A549 (cell line): Measurements from ENCODE around the gene PDZD2. TPM values are rescaled to one million over a fixed set of nuclear protein-coding genes. Genes with fewer than 3 reads are reported as not detected.

Experiments used
- ATAC-seq, 2 experiments: fragments of 200-7000 bp in 1 of 2; fragments of >200 bp in 1 of 2; cut with Nextera tagmentation in 1 of 2; cut with Tn5 transposase in 1 of 2; 3 replicates each; pipeline versions ENCODE4 v1.8.0 to v1.9.1; 2018 to 2020; ENCODE audit warnings: mild to moderate bottlenecking in 1 of 2, moderate library complexity in 1 of 2
- CTCF ChIA-PET: fragments of 300-600 bp; sonication (Branson Sonifier 250); formaldehyde crosslinking; extraction: SDS; loops from one replicate; lab custom pipeline; 2021; ENCODE audit warnings: antibody characterized with exemption, inconsistent platforms; lab: Yijun Ruan, JAX
- POLR2A ChIA-PET: fragments of 350-600 bp; formaldehyde crosslinking; extraction: SDS; loops from one replicate; lab custom pipeline; 2021; ENCODE audit warnings: antibody characterized with exemption, inconsistent platforms; lab: Yijun Ruan, JAX
- DNase-seq, 2 experiments: peaks; one replicate each; pipeline versions ENCODE4 v3.0.0 to v3.0.0-alpha.2; 2011 to 2016; ENCODE audit warnings: low read depth in 1 of 2, low spot score in 1 of 2
- FAIRE-seq: peaks from 2 replicates; lab custom pipeline; 2011; peaks lifted over from hg19 to GRCh38; lab: Jason Lieb, UNC
- H3K27ac ChIP-seq, 2 experiments: fragments of >200 bp; sonication (Bioruptor Twin); formaldehyde crosslinking; 3 replicates each; pipeline ENCODE4 v1.5.1; 2016 to 2017
- H3K4me1 ChIP-seq: fragments of >200 bp; sonication (Bioruptor Twin); formaldehyde crosslinking; 3 replicates; pipeline ENCODE4 v1.6.1; 2016
- H3K4me2 ChIP-seq: fragments of >200 bp; sonication (Bioruptor Twin); formaldehyde crosslinking; 3 replicates; pipeline ENCODE4 v1.6.1; 2016
- H3K4me3 ChIP-seq: fragments of >200 bp; sonication (Bioruptor Twin); formaldehyde crosslinking; 3 replicates; pipeline ENCODE4 v1.5.1; 2016
- H3K9me3 ChIP-seq: fragments of >200 bp; sonication (Bioruptor Twin); formaldehyde crosslinking; 3 replicates; pipeline ENCODE4 v1.6.1; 2016
- CEBPB ChIP-seq, 2 experiments: fragments of >200 bp in 1 of 2; sonication (Bioruptor Twin) in 1 of 2; formaldehyde crosslinking in 1 of 2; IDR thresholded peaks; 2 replicates each; pipeline ENCODE4 v1.6.1; 2012 to 2016
- CHD2 ChIP-seq: fragments of 150-350 bp; IDR thresholded peaks from 2 replicates; pipeline ENCODE4 v1.6.1; 2014; ENCODE audit warnings: low read length; ENCODE audit not compliant: partially characterized antibody
- EHF ChIP-seq: fragments of 250-450 bp; sonication (Bioruptor Pico); IDR thresholded peaks from 2 replicates; pipeline ENCODE4 v1.5.0; 2020; ENCODE audit warnings: mild to moderate bottlenecking
- FOSB ChIP-seq: fragments of 250-450 bp; sonication (Bioruptor Pico); IDR thresholded peaks from 2 replicates; pipeline ENCODE4 v1.5.0; 2020; ENCODE audit warnings: mild to moderate bottlenecking, moderate library complexity
- GATA3 ChIP-seq: IDR thresholded peaks from 2 replicates; pipeline ENCODE4 v1.6.1; 2012; ENCODE audit warnings: borderline replicate concordance
- HOXA7 ChIP-seq: fragments of 250-450 bp; sonication (Bioruptor Pico); IDR thresholded peaks from 2 replicates; pipeline ENCODE4 v1.5.0; 2020; ENCODE audit warnings: mild to moderate bottlenecking, moderate library complexity
- KDM5A ChIP-seq: fragments of 200-600 bp; sonication (generic); IDR thresholded peaks from 2 replicates; pipeline ENCODE4 v1.6.1; 2016; ENCODE audit warnings: antibody characterized with exemption, mild to moderate bottlenecking
- MAZ ChIP-seq: fragments of 150-350 bp; IDR thresholded peaks from 2 replicates; pipeline ENCODE4 v1.6.1; 2014; ENCODE audit warnings: antibody characterized with exemption, low read depth, low read length, borderline replicate concordance
- NPAS2 ChIP-seq: fragments of 250-450 bp; sonication (Bioruptor Pico); IDR thresholded peaks from 2 replicates; pipeline ENCODE4 v1.8.0; 2022; ENCODE audit warnings: mild to moderate bottlenecking, moderate library complexity, borderline replicate concordance
- PHF8 ChIP-seq: fragments of 200-600 bp; sonication (generic); IDR thresholded peaks from 2 replicates; pipeline ENCODE4 v1.6.1; 2016; ENCODE audit warnings: low read depth, mild to moderate bottlenecking, antibody characterized with exemption, moderate library complexity, borderline replicate concordance
- RNF2 ChIP-seq: fragments of 200-600 bp; sonication (generic); IDR thresholded peaks from 2 replicates; pipeline ENCODE4 v1.6.1; 2016; ENCODE audit warnings: low read depth, mild to moderate bottlenecking, antibody characterized with exemption, moderate library complexity, borderline replicate concordance
- TFCP2L1 ChIP-seq: fragments of 250-450 bp; sonication (Bioruptor Pico); IDR thresholded peaks from 2 replicates; pipeline ENCODE4 v1.5.0; 2021; ENCODE audit warnings: mild to moderate bottlenecking
- TP53 ChIP-seq: fragments of 250-450 bp; sonication (Bioruptor Pico); IDR thresholded peaks from 2 replicates; pipeline ENCODE4 v1.5.0; 2021; ENCODE audit warnings: mild to moderate bottlenecking, moderate library complexity
- ZFP36 ChIP-seq: fragments of 450-650 bp; IDR thresholded peaks from 2 replicates; pipeline ENCODE4 v1.6.1; 2014; ENCODE audit warnings: borderline replicate concordance; ENCODE audit not compliant: partially characterized antibody
- WGBS: methylation state at CpG from one replicate; pipeline ENCODE4 v1.1.6; 2017; ENCODE audit errors: missing lambda C conversion rate; 5-methylcytosine and 5-hydroxymethylcytosine counted together
- polyA plus RNA-seq, 4 experiments: library from polyadenylated mRNA; depleted of rRNA in 3 of 4; stranded (reverse); fragments of >200 nt; fragmentation: RNase III in 1 of 4; extraction: RNeasy Plus Mini Kit Qiagen cat#74134 plus additional on column Dnase treatment in 1 of 4; gene quantifications; 2 replicates in 3 of 4; 3 replicates in 1 of 4; pipeline ENCODE4 v1.2.3, GENCODE V29; 2011 to 2017
- TF ChIP-seq, protein P1 (sequence below): fragments of 150-350 bp; IDR thresholded peaks from 2 replicates; pipeline ENCODE4 v1.6.1; 2014; ENCODE audit warnings: low read depth, mild to moderate bottlenecking, low read length
- TF ChIP-seq, protein P2 (sequence below): fragments of 250-450 bp; sonication (Bioruptor Pico); IDR thresholded peaks from 2 replicates; pipeline ENCODE4 v1.5.0; 2021; ENCODE audit warnings: mild to moderate bottlenecking, moderate library complexity, borderline replicate concordance
- TF ChIP-seq, protein P3 (sequence below): fragments of >200 bp; sonication (Bioruptor Twin); formaldehyde crosslinking; IDR thresholded peaks from 3 replicates; pipeline ENCODE4 v1.5.1; 2016
- TF ChIP-seq, protein P4 (sequence below): fragments of 250-450 bp; sonication (Bioruptor Pico); IDR thresholded peaks from 2 replicates; pipeline ENCODE4 v1.5.0; 2020; ENCODE audit warnings: low read depth, mild to moderate bottlenecking, moderate library complexity
- TF ChIP-seq, protein P5 (sequence below): IDR thresholded peaks from 2 replicates; pipeline ENCODE4 v1.6.1; 2012
- TF ChIP-seq, protein P6 (sequence below): IDR thresholded peaks from 2 replicates; pipeline ENCODE4 v1.6.1; 2012

Gene PDZD2
- polyA plus RNA-seq, 2 of the 4 experiments (the other 2 are of a cell fraction) = 0.06 to 0.09 TPM

DNA sequence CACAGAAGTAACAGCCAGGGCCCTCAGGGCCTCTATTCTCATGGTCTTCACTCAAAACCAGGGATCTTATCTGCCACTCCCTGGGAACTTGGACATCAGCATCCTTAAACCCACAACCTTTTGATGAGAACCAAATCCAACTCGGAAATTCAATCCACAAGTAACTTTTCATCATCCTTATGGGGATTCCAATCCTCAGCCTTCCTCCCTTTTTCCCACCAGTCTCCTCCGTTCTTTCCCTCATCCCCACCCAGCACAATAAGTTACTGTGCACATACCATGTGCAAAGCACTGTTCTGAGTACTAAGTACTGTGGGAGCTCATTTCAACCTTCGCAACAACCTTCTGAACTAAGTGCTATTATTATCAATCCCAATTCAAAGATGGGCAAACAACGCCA lies 518.1 kb downstream of the PDZD2 start (continued):
- TF ChIP-seq, protein P1, sequence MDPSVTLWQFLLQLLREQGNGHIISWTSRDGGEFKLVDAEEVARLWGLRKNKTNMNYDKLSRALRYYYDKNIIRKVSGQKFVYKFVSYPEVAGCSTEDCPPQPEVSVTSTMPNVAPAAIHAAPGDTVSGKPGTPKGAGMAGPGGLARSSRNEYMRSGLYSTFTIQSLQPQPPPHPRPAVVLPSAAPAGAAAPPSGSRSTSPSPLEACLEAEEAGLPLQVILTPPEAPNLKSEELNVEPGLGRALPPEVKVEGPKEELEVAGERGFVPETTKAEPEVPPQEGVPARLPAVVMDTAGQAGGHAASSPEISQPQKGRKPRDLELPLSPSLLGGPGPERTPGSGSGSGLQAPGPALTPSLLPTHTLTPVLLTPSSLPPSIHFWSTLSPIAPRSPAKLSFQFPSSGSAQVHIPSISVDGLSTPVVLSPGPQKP = no peak

DNA sequence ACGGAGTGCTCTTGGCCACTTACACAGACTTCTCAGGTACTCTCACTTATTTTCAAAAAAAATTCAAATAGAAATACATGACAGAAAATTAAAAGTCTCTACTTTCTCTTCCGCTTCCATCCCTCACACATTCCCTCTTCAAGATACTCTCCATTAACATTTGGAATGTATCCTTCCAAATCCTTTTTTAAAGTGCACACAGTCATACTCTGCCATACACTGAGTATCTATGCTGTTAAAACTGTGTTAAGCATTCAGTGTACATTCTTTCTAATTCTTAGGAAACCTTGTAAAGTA lies 519.7 kb downstream of the PDZD2 start:
- POLR2A ChIA-PET = interaction anchor here (0.7 kb wide), 1 partner anchor 566 kb away, joined by 5 read pairs; no protein-coding TSS in a partner anchor
- DNase-seq (no peak), FAIRE-seq (no peak), ATAC-seq (no peak; a peak in 1 of 6 replicates)
- H3K4me3 ChIP-seq = no peak overlapping the region
- H3K9me3 ChIP-seq = no peaks in the 10 kb centered on the region
- H3K4me1 ChIP-seq = peaks cover 25% of the 10 kb centered on the region
- no peak overlapping the region for H3K27ac ChIP-seq
- H3K4me2 ChIP-seq = no peak overlapping the region
- WGBS = 89% methylated on average over 2 of the region's 2 CpGs
- TF ChIP-seq PHF8 = no peak
- CTCF ChIA-PET = interaction anchor here (1.1 to 1.3 kb wide), 3 partner anchors 10 to 74 kb away, joined by 3 to 4 read pairs (median 4); no protein-coding TSS in a partner anchor

DNA sequence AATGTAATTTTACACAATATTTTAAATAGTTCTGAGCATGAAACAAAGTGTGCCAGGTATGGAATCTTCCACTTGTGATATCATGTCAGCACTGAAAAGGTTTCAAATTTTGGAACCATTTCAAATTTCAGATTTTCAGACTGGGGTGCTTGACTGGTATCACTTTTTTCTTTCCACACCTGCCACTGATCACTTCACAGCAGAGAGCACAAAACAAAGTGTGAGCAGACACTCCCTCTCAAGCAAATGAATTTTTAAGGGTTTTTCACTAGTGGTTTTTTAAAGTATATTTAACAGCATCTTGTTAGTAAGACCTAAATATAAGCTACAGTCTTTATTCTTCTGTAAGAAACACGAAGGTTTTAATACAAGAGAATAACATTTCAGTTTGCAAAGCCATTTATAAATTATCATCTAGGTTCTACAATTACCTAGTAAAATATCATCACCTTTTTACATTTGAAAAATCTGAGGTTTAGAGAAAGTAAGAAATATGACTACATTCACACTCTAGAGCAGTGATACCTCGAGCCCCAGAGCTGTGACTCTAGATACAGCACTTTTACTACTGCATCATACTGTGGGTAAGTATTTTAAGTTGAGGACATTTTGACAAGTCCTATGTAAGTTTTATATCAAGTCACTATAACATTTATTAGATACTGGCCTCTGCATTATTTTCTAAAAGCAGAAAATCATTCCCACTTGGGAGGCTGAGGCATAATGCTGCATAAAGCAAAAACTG lies 520.6 kb downstream of the PDZD2 start:
- Histone ChIP-seq H3K9me3 (no peaks in the 10 kb centered on the region), H3K4me2 (no peak overlapping the region), H3K27ac (no peak overlapping the region), H3K4me3 (no peak overlapping the region), H3K4me1 (peaks cover 25% of the 10 kb centered on the region)
- CTCF ChIA-PET = interaction anchor here (0.6 kb wide), 1 partner anchor 404 kb away, joined by 3 read pairs; no protein-coding TSS in a partner anchor
- DNase-seq = no peak
- TF ChIP-seq MAZ (no peak), CHD2 (no peak), GATA3 (no peak), EHF (no peak)
- TF ChIP-seq, protein P2, sequence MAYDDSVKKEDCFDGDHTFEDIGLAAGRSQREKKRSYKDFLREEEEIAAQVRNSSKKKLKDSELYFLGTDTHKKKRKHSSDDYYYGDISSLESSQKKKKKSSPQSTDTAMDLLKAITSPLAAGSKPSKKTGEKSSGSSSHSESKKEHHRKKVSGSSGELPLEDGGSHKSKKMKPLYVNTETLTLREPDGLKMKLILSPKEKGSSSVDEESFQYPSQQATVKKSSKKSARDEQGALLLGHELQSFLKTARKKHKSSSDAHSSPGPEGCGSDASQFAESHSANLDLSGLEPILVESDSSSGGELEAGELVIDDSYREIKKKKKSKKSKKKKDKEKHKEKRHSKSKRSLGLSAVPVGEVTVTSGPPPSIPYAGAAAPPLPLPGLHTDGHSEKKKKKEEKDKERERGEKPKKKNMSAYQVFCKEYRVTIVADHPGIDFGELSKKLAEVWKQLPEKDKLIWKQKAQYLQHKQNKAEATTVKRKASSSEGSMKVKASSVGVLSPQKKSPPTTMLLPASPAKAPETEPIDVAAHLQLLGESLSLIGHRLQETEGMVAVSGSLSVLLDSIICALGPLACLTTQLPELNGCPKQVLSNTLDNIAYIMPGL (CRISPR knock-in tag) = no peak
- no peak for ATAC-seq
- WGBS = 78% methylated on average over 2 of the region's 2 CpGs
- POLR2A ChIA-PET = no interaction called here
- no peak for FAIRE-seq

DNA sequence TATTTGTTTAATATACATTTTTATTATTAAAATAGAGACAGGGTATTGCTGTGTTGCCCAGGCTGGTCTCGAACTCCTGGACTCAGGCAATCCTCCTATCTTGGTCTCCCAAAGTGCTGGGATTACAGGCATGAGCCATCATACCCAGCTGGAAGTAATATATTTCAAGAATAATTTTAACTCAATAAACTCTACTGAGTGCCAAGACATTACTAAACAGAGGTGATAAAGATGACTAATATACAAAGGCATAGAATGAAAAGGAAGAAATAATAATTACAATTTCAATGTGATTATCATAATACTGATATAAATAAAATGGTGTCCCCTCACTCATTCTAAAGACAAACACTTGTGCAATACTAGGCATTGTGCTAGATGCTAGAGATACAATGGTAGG lies 521.3 kb downstream of the PDZD2 start:
- TF ChIP-seq, protein P3, sequence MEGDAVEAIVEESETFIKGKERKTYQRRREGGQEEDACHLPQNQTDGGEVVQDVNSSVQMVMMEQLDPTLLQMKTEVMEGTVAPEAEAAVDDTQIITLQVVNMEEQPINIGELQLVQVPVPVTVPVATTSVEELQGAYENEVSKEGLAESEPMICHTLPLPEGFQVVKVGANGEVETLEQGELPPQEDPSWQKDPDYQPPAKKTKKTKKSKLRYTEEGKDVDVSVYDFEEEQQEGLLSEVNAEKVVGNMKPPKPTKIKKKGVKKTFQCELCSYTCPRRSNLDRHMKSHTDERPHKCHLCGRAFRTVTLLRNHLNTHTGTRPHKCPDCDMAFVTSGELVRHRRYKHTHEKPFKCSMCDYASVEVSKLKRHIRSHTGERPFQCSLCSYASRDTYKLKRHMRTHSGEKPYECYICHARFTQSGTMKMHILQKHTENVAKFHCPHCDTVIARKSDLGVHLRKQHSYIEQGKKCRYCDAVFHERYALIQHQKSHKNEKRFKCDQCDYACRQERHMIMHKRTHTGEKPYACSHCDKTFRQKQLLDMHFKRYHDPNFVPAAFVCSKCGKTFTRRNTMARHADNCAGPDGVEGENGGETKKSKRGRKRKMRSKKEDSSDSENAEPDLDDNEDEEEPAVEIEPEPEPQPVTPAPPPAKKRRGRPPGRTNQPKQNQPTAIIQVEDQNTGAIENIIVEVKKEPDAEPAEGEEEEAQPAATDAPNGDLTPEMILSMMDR = no peak
- TF ChIP-seq TP53 (CRISPR knock-in tag) (no peak), HOXA7 (CRISPR knock-in tag) (no peak), CEBPB (IDR thresholded peaks at IDR 0.05) (no peak), ZFP36 (no peak), KDM5A (no peak), FOSB (no peak), MAZ (no peak), NPAS2 (CRISPR knock-in tag) (no peak), RNF2 (no peak), TFCP2L1 (CRISPR knock-in tag) (no peak)
- TF ChIP-seq, protein P4, sequence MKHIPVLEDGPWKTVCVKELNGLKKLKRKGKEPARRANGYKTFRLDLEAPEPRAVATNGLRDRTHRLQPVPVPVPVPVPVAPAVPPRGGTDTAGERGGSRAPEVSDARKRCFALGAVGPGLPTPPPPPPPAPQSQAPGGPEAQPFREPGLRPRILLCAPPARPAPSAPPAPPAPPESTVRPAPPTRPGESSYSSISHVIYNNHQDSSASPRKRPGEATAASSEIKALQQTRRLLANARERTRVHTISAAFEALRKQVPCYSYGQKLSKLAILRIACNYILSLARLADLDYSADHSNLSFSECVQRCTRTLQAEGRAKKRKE (CRISPR knock-in tag) = no peak
- TF ChIP-seq, protein P5, sequence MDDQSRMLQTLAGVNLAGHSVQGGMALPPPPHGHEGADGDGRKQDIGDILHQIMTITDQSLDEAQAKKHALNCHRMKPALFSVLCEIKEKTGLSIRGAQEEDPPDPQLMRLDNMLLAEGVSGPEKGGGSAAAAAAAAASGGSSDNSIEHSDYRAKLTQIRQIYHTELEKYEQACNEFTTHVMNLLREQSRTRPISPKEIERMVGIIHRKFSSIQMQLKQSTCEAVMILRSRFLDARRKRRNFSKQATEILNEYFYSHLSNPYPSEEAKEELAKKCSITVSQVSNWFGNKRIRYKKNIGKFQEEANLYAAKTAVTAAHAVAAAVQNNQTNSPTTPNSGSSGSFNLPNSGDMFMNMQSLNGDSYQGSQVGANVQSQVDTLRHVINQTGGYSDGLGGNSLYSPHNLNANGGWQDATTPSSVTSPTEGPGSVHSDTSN = no peak
- TF ChIP-seq, protein P6, sequence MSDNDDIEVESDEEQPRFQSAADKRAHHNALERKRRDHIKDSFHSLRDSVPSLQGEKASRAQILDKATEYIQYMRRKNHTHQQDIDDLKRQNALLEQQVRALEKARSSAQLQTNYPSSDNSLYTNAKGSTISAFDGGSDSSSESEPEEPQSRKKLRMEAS = no peak
- FAIRE-seq (no peak), ATAC-seq (no peak), DNase-seq (no peak)
- H3K4me3 ChIP-seq = no peak overlapping the region
- H3K27ac ChIP-seq = no peak overlapping the region
- peaks cover 30% of the 10 kb centered on the region for H3K4me1 ChIP-seq
- no peaks in the 10 kb centered on the region for H3K9me3 ChIP-seq
- 91% methylated on average over 1 of the region's 1 CpG for WGBS
- ChIA-PET CTCF (interaction anchor here (0.6 kb wide), 1 partner anchor 405 kb away, joined by 3 read pairs; no protein-coding TSS in a partner anchor), POLR2A (no interaction called here)
- H3K4me2 ChIP-seq = no peak overlapping the region
